Loucy (cell line): ENCODE results near the gene NPM1.

ENCODE experiments used
- H2AFZ ChIP-seq: fragments of 200-600 bp; sonication (generic); 2 replicates; pipeline ENCODE4 v1.6.0; 2016; ENCODE audit warnings: antibody characterized with exemption, mild to moderate bottlenecking, low read length, moderate library complexity
- H3F3A ChIP-seq: fragments of 200-600 bp; 2 replicates; pipeline ENCODE4 v1.6.0; 2016; ENCODE audit warnings: antibody characterized with exemption, low read depth, mild to moderate bottlenecking
- H3K27me3 ChIP-seq: fragments of 200-600 bp; sonication (generic); 2 replicates; pipeline ENCODE4 v1.6.1; 2014; ENCODE audit warnings: low read length, mild to moderate bottlenecking; ENCODE audit not compliant: insufficient read depth, poor library complexity, severe bottlenecking
- H3K36me3 ChIP-seq: fragments of 200-600 bp; sonication (generic); 2 replicates; pipeline ENCODE4 v1.6.1; 2016; ENCODE audit warnings: low read length; ENCODE audit not compliant: insufficient read depth
- H3K4me1 ChIP-seq: fragments of 200-600 bp; sonication (generic); 2 replicates; pipeline ENCODE4 v1.5.1; 2014; ENCODE audit warnings: low read length, mild to moderate bottlenecking; ENCODE audit not compliant: insufficient read depth, poor library complexity, severe bottlenecking
- H3K4me2 ChIP-seq: fragments of 200-600 bp; sonication (generic); 2 replicates; pipeline ENCODE4 v1.6.0; 2014; ENCODE audit warnings: antibody characterized with exemption, low read length, low read depth, mild to moderate bottlenecking; ENCODE audit not compliant: poor library complexity, severe bottlenecking
- H3K4me3 ChIP-seq: fragments of 200-600 bp; sonication (generic); 2 replicates; pipeline ENCODE4 v1.5.1; 2014; ENCODE audit warnings: low read length, mild to moderate bottlenecking, mixed read lengths; ENCODE audit not compliant: poor library complexity, severe bottlenecking
- H3K79me2 ChIP-seq: fragments of 200-600 bp; sonication (generic); 2 replicates; pipeline ENCODE4 v1.6.1; 2014; ENCODE audit warnings: low read length; ENCODE audit not compliant: insufficient read depth
- H3K9ac ChIP-seq: fragments of 200-600 bp; sonication (generic); 2 replicates; pipeline ENCODE4 v1.6.0; 2014; ENCODE audit warnings: mild to moderate bottlenecking, low read depth, low read length, moderate library complexity; ENCODE audit not compliant: poor library complexity, severe bottlenecking
- H3K9me2 ChIP-seq: fragments of 200-600 bp; sonication (generic); replicated peaks from 2 replicates; pipeline ENCODE4 v1.6.1; 2016; ENCODE audit warnings: low read depth, low read length, mixed read lengths
- H3K9me3 ChIP-seq: fragments of 200-600 bp; sonication (generic); 2 replicates; pipeline ENCODE4 v1.6.1; 2014; ENCODE audit warnings: mild to moderate bottlenecking, antibody characterized with exemption, low read length, low read depth; ENCODE audit not compliant: insufficient read depth
- H4K20me1 ChIP-seq: fragments of 200-600 bp; sonication (generic); 2 replicates; pipeline ENCODE4 v1.6.0; 2014; ENCODE audit warnings: antibody characterized with exemption, low read length, mild to moderate bottlenecking; ENCODE audit not compliant: insufficient read depth, poor library complexity, severe bottlenecking
- CTCF ChIP-seq: fragments of 200-600 bp; sonication (generic); conservative IDR thresholded peaks from 2 replicates; pipeline ENCODE4 v1.5.1; 2014; ENCODE audit warnings: mild to moderate bottlenecking, antibody characterized with exemption, low read length
- EZH2phosphoT487 ChIP-seq: fragments of 200-600 bp; IDR thresholded peaks from 2 replicates; pipeline ENCODE4 v1.6.1; 2018; ENCODE audit warnings: antibody characterized with exemption, mild to moderate bottlenecking, moderate library complexity, borderline replicate concordance

Gene NPM1, protein sequence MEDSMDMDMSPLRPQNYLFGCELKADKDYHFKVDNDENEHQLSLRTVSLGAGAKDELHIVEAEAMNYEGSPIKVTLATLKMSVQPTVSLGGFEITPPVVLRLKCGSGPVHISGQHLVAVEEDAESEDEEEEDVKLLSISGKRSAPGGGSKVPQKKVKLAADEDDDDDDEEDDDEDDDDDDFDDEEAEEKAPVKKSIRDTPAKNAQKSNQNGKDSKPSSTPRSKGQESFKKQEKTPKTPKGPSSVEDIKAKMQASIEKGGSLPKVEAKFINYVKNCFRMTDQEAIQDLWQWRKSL

DNA sequence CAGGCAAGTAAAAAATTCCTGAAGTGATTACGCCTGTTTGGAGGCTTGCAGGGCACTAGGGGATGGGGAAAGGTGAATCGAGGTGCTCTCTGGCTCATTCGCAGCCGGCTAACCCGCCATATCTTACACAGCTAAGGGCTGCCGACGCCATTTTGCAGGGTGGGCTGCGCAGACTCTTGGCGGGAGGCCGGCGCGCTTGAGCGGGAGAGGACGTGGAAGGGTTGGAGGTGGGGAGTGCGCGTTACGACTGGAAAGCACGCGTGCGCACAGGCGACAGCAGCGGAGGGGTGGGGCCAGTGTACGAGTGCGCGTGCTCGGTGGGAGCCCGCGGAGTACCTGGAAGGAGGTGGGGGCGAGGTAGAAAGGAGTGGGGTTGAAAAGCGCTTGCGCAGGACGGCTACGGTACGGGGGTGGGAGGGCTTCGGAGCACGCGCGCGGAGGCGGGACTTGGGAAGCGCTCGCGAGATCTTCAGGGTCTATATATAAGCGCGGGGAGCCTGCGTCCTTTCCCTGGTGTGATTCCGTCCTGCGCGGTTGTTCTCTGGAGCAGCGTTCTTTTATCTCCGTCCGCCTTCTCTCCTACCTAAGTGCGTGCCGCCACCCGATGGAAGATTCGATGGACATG, at the start of gene NPM1:
Gene NPM1, plus strand, starts transcription at position 505 of the 625 bp plus-strand sequence. Its CDS starts 100 bp downstream, at position 605.
- no peak for TF ChIP-seq EZH2phosphoT487
- TF ChIP-seq CTCF = no peak
- peaks cover 48% of the 10 kb centered on the region for H3K79me2 ChIP-seq
- peaks cover 21% of the 10 kb centered on the region for H3K36me3 ChIP-seq
- peak within 1 kb of the TSS; percentile 90 for H3K4me2 ChIP-seq
- peak within 1 kb of the TSS; percentile 96 for H3K4me3 ChIP-seq
- peaks cover 21% of the 10 kb centered on the region for H3K4me1 ChIP-seq
- H3K9me2 ChIP-seq = no peaks in the 10 kb centered on the region
- no peaks in the 10 kb centered on the region for H3K9me3 ChIP-seq
- no peaks in the 10 kb centered on the region for H3F3A ChIP-seq
- peaks cover 47% of the 10 kb centered on the region for H4K20me1 ChIP-seq
- H2AFZ ChIP-seq = peak within 1 kb of the TSS; percentile 86
- no peaks in the 10 kb centered on the region for H3K27me3 ChIP-seq
- peak within 1 kb of the TSS; percentile 98 for H3K9ac ChIP-seq

DNA sequence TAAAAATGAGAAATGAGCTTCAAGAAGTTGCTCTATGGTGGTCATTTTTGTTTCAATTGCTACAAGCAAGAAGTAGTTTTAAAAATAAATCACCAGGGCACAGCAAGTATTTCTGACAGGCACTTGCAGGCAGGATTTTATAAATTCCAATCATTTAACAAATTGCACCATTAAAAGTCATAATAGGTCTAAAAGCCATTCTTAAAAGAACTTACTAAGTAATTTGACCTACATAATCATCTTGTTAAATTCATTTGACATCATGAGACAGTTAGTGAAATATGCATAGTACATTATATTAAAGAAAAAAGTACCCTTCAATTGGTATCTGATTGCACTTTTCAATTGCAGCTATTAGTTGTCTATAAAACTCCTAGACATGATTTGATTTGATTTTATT, 47.6 kb upstream of the NPM1 start:
- Histone ChIP-seq H3K9ac (no peak overlapping the region), H3K79me2 (no peaks in the 10 kb centered on the region), H3K4me1 (no peaks in the 10 kb centered on the region), H3K4me2 (no peak overlapping the region), H3F3A (no peaks in the 10 kb centered on the region), H3K36me3 (no peaks in the 10 kb centered on the region), H3K27me3 (no peaks in the 10 kb centered on the region), H4K20me1 (no peaks in the 10 kb centered on the region), H3K4me3 (no peak overlapping the region), H3K9me3 (no peaks in the 10 kb centered on the region), H2AFZ (no peak overlapping the region), H3K9me2 (no peaks in the 10 kb centered on the region)
- TF ChIP-seq CTCF (no peak), EZH2phosphoT487 (no peak)

DNA sequence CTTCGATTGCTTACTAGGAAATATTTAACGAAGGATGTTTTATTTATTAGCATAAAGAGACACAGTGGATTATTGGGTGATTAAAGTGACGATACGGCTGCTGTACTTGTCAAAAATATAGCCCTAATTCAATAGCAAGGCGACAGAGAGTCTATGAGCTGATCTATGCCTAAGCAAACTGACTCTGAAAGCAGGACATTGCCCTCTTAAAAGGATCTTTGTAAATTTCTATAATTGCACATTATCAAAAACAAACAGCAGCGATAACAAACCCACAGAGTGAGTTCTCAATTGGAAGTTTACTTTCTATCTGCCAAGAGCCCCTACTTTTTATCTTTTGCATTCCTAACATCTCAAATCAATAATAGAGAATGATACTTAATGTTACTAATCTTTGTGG, 47.2 kb upstream of the NPM1 start:
- H3F3A ChIP-seq = no peaks in the 10 kb centered on the region
- no peak for TF ChIP-seq CTCF
- no peak for TF ChIP-seq EZH2phosphoT487
- H3K79me2 ChIP-seq = no peaks in the 10 kb centered on the region
- no peak overlapping the region for H3K9ac ChIP-seq
- no peaks in the 10 kb centered on the region for H4K20me1 ChIP-seq
- H3K27me3 ChIP-seq = no peaks in the 10 kb centered on the region
- H3K4me1 ChIP-seq = no peaks in the 10 kb centered on the region
- no peaks in the 10 kb centered on the region for H3K9me2 ChIP-seq
- H3K36me3 ChIP-seq = no peaks in the 10 kb centered on the region
- no peak overlapping the region for H2AFZ ChIP-seq
- no peak overlapping the region for H3K4me3 ChIP-seq
- H3K9me3 ChIP-seq = no peaks in the 10 kb centered on the region
- H3K4me2 ChIP-seq = no peak overlapping the region
